HG02763 (cell line): ENCODE data around the gene TMEM26.

ENCODE experiments used
- ATAC-seq: cut with Tn5 transposase; IDR thresholded peaks from one replicate; pipeline ENCODE4 v1.9.1; 2021; ENCODE audit warnings: mild to moderate bottlenecking, moderate library complexity; ENCODE audit not compliant: unreplicated experiment

TMEM26 gene

DNA sequence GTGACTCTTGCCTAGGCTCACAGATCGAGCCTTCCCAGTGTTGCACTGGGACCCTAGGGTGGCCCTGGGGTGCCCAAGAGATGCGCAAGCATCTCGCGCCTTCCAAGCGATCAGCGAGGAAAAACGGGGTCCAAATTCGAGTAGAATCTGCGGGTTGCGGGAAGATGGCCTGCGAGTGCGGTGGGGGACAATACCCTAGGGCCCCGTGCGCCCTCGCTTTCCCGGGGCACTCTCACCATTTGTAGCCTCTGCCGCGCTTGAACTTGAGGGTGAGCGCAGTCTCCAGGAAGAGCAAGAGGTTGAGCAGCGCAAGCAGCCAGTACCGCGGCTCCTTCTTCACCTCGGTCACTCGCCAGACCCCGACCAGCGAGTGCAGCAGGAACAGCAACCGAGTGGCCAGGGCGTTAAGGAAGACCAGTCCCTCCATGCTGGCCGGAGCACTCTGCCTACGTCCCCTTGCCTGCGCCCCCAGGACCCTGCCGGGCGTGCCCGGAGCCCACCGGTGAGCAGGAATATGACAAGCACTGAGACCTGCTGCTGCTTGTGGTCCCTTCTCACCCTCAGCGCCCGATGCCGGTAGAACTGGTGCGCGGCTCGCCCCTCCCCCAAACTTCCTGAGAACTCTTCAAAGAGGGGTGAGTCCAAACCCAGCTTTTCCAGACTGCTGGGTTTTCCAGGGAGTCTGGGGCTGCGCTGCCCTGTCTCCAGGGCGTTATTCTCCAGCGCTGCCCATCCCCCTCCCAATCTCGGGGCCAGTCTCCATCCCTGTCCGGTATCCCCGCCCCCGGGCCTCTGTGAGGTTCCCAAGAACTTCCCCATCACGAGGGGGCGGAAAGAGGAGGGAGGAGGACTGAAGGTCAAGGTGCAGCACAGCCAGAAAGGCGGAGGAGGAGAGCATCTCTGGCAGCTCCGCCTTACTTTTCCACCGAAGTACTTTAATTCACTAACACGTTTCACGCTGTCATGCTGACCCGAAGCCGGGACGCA is at the start of gene TMEM26:
Gene TMEM26 (minus strand): TSS at position 727 of the 987 bp plus-strand sequence. CDS start 300 bp downstream, at position 427.
- no peak for ATAC-seq

DNA sequence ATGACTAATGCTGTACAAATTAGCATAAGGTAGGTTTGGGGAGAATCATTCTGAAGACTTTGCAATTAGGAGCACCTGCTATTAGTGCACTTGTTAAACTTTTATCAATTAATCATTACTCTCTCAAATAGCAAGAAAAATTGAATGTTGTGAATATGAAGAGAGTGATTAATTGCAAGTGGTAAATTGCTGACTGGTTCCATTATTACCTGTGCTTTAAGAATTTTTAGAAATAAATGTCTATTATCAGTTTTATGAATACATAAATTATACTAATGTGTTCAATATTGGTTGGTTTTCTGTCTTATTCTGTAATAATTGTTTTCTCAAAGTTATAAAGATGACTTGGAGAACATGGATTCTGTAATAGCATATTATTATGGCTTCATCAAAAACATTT is 47.3 kb upstream of the TMEM26 start:
- ATAC-seq = no peak

DNA sequence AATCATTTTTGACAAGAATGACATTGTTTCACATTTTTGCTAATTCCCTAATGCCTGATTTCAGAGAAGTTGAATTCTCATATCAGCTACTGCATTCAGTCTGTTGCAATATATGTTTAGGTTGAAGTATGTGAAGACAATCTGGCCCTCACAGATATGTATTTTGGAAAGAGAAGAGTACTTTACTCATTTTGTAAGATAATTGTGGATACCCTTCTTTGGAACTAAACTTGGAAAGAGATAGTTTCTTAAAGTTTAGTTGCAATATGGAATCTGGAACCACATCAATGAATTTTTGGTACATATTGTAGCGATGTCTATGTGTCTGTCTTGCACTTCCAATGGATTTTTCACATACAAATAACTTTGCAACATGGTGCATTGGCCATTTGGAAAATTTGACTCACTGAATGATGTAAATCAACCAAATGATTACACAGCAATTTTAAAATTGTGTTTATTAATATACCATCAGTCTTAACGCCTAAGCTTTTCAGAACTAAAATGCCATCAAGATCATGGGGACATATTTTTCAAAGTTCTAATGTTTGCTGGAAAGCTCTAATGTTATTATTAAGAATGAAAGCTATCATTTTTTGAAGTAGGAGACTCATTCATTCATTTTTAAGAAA is 39.3 kb upstream of the TMEM26 start:
- no peak for ATAC-seq

DNA sequence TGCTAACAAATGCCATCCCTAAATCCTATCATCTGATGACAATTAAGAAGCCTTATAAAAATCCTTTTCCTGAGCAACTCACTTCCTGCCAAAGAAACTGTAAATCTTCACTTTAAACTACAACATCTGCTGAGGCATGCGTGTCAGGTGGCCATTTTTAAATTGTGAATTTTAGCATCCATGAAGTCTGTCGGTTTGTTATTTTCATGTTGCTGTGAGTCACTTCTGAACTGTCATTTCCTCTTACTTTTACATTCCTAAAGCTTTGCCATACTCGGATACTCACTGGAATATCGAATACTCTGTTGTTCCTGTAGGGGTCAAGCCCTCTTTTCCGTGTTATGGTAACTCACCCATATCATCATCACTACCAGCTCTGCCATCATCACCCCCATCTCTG is 34.3 kb upstream of the TMEM26 start:
- ATAC-seq = no peak

DNA sequence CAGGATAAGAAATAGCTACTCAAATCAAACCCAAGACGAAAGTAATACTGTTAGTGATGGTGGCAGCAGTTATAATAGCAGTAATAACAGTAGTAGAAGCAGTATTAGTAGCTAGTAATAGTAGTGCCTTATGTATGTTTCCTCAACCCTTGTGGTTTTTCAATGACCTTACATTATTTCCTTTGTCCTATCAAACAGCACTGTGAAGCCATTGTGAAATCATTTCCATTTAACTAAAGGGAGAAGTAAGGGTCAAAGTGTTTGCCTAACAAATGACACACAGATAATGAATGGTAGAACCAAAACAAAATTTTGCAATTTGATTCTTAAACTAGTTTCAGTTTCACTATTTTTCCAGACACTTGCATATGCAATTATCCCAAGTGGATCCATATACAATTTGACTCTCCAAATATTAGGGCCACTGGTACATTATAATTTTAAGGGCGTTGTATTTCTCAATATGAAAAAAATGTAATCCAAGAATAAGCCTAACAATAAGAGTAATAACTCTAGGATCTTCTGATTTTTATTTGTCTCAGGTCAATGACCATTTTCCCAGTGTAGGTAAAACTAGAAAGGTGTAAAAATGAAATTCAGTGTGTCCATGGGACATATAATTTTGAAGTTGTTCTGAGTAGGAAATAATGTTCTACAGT is 33.7 kb upstream of the TMEM26 start:
- ATAC-seq = no peak

DNA sequence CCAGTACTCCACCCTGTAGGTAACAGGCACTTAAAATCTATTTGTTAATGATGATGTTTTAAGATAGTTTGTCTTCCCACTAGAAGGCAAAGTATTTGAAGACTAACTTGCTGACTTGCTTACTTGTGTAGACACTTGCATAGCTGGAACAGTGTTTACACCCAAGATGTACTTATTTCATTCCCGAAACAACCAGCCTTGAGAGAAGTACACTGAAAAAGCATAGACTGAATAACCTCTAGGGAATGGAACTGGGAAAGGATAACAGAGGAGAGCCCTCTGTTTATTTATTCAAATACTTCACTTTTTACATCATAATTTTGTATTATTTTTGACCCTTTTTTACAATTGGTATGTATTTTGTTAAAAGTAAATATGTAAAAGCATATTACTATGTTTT is 33.1 kb upstream of the TMEM26 start:
- ATAC-seq = no peak

DNA sequence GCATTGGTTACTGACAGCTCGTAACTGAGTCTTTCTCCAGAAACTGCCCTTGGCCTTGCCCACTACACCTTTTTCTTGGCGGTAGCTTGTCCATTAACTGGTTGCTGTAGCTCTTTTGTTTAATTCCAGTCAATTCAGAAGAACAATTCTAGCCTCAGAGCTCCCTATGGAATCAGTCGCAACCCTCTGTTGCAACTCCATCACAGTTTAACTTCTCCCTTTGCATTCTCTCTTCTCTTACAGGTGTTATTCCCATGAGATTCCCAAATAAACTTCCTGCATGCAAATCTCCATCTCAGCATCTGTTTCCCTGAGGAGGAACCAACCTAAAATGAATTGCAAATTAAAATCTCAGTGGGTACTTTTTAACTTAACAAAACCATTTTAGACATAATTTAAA is 28.4 kb upstream of the TMEM26 start:
- no peak for ATAC-seq

DNA sequence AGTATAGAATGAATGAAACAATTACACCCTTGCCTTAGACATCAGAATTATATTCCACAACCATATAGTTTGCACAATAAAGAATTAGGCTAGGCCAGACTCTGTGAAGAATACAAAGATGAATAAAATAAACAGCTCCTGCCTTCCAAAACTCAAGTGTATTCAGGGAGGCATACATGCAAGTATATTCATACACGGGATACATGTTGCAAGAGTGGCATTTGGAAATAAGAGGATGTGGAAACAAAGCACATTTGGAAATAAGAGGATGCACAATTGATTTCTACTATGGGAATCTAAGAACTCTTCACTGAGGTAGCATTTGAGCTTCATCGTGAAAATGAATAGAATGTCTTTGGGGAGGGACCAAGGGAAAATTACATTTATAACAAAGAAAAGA is 27.0 kb upstream of the TMEM26 start:
- ATAC-seq = no peak

DNA sequence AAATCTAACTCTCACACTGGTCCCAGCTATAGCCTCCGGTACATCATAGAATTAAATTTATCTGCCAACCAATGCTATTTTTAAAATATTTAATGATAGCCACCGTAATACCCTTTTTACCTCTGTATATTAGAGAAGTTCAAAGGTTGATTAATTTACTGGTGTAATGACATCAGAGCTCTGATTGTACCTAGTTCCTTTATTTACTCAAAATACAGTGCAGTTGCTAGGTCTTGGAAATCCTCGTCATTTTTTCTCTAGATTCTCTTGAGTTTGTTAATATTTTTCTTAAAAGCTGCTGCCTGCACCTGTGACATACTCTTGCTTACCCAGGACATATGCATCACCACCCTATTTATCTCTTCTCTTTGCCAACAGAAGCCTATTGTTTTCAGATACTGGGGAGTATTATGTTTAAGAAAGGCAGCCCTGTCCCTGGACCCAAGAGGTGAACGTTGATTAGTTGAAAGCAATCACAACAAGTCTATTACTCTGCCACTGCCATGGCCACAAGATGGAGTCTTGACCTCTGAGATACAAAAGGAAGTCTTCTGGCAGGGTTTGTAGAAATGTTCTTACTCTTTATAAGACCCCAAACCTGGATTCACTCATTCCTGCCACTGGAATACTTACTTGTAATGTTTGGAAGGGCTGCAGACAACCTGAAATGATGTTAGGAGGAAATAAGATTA is 25.6 kb upstream of the TMEM26 start:
- no peak for ATAC-seq

DNA sequence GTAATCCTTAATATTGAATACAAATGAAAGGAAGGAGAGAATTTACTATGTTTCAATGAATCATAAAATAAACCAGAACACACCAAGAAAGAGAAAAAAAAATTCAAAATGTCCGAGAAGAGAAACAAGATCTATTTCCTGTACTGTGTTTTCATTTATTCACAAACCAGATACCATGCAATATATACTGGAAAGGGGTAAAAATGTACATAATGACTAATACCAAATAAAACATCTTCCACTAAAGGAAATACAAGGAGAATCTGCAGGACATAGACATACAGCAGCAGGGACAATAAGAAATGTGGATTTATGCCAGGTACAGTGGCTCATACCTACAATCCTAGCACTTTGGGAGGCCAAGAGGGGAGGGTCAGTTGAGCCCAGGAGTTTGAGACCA is 24.3 kb upstream of the TMEM26 start:
- no peak for ATAC-seq

DNA sequence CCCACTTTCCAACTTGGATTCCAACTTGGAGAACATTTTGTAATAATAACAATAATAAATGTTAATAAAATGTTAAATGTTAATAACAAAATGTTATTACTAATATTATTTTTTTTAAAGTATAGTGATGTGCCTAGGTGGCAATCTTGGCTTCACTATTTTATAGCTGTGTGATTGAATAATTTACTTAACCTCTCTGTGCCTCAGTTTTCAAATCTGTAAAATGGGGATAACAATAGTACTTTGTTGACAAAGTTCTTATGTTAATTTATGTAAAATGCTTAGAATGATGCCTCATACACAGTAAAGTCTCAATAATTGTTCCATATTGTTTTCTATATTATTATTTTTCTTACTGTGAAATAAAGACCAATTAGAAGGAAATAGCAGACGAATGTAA is 23.3 kb upstream of the TMEM26 start:
- ATAC-seq = no peak

DNA sequence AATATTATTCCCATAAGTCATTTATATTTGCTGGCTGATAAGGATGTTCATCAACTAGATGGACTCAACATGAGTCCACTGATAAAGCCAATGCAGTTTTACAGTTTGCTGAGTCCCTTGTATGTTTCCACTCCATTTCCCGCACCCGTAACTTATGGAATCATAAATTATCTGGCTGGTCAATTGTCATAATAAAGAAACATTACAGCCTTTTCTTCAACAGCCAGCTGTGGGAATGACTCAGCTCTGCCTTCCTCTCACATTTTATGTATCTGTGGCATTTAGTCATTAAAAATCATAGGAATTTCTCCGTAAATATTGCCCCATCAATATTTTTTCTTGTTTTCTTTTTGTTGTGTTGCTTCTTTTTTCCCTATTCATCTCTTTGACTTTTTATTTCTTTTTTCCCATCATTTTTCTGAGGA is 22.3 kb upstream of the TMEM26 start:
- no peak for ATAC-seq

DNA sequence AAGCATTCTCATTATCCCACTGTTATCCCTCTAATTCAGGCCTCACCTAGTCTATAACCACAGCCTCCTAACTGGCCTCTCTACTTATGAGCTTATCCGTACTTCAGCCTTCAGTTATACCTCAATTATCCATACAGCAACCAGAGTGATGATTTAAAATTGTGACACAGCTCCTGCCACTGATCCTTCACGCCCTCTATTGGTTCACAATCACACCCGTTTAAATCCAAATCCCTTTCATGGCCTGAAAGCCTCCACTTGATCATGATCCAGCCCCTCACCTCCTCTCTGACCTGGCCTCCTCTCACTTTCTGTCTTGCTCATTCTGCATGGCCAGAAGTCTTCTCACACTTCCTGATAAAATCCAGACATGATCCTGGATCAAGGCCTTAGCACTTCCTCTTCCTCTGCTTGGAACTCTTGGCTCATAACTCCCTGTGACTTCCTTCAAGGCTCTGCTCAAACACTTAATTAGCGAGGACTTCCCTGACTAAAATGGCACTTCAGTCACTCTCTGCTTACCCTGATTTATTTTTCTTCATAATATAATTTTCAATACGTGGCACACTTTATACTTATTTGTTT is 19.0 kb upstream of the TMEM26 start:
- no peak for ATAC-seq

DNA sequence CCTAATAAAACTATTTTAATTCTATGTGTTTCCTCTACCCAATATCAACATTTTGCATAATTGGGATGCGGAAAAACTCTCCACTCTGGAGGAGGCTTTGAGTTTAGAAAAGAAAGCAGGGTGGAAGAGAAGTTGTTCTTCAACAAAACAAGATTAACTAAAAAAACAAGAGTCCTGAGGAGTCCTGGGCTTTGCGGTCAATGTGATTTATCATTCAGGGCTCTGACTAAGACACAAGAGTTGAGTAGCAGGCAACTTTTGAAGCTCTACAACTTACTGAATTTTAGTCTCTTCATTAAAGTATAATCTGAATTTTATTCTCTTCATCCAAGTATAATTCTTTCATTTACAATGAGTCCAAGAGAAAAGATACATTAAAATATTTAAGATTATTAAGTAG is 18.3 kb upstream of the TMEM26 start:
- no peak for ATAC-seq

DNA sequence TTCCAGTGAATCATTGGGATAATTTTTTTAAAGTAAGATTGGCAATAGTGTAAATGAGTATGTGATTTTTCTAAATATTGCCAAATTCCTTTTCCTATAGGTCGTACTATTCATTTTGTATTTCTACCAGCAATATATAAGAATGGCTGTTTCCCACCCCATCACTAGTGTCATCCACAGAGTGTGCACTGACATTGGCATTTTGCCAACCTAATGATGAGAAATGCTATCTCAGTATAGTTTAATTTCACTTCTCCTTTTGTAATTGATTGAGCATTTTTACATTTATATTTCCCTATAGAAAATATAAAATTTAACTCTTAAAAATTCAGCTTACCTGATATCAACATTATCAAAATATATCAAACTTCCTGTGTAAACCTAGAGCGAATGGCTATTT is 17.6 kb upstream of the TMEM26 start:
- ATAC-seq = no peak

DNA sequence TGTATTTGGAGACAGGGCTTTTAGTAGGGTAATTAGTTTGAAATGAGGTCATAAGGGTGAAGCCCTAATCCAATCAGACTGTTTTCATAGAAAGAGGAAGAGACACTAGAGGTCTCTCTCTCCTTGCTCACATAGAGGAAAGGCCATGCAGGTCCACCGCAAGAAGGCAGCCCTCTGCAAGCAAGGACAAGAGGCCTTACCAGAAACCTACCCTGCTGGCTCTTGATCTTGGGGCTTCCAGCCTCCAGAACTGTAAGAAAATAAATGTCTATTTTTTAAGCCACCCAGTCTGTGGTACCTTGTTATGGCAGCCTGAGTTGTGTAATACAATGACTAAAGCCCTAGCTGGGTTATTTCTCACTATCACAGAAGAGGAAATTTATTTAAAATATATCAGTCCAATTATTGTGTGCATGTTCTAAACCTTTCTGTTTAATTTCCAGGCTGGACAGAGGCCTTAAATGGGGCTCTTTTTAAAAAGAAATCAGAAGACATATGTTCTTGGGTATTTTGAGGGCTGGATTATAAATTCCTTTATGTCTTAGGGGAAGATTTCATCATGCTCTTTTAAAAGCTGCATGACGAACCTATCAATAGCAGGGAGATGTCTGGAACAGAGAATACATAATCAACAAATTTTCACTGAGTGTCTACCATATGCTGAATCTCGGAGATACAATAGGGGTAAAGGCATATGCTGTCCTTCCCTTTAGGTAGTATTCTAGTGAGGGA is 12.9 kb upstream of the TMEM26 start:
- ATAC-seq = no peak

DNA sequence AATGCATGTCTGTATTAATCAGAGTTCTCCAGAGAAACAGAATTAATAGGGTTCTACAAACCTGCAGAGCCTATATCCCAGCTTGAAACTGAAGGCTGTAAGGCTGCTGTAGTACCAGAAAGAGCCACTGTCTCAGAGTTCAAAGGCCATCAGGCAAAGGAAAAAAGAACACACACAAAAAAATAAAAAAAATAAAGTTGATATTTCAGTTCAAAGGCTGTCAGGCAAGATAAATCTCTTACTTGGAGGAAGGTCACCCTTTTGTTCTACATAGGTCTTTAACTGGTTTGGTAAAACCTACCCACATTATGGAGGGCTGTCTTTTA is 12.0 kb upstream of the TMEM26 start:
- ATAC-seq = no peak

DNA sequence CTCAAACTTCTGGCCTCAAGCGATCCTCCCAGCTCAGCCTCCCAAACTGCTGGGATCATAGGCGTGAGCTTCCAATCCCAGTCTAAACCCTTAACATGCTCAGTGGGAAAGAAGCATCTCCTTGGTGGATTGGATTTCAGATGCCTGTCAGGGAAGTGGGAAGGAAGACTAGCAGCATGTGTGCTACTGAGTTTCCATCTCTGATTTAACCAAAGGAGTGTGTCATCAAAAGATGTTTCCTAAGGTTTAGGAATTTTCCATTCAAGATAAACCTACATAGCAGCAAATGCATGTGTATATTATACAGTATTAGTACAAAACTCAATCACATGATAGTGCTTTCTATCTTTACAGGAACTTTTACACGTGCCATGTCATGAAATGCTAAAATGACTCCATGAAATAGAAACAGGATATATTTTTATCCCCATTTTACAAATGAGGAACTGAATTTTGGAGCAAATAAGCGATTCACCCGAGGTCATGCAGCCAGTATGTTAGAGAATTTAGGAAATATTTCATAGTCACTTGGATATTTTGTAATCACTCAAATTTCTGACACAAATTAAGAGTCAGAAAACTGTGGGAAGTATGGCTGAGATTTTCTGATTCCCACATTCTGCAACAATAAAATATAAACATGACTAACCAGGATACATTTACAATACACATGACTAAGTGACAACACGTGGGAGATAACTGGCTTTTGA is 11.4 kb upstream of the TMEM26 start:
- ATAC-seq = no peak

DNA sequence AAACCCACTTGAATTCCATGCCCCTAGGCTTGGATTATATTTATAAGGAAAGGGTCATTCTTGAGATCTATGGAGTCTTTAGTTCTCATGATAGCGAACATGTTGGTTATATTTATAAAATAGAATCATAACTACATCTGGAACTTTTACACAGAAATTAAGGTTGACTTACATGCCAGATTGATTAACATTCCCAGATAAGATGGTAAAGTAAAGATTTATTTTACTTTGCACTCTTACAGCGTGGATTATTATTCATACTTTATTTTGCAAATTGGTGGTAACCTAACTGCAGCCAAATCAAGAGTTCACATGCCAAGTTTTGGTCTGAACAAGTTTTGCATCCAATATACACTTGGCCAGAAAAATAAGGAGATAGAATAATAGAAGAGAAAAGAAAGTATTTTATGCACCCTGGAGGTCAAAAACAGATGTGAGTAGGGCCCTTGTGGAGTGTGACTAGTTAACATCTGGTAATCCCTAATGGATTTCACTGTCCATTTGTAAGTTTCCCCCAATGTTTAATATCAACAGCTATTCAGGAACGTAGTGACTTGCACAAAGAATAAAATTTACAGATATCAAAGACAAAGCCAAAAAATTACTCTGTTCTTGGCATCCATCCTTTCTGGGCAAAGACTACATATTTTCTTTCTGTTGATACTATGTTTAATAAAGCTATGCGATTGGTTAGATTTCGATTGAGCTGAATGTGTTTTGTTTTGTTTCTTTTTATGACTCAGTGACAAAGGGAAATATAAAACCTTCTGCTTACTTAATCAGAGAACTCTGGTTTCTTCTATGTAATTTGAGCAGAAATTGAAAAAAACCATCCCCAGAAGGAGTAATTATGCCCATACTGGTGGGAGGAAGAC is 10.1 kb upstream of the TMEM26 start:
- no peak for ATAC-seq
